Mesothelial cell of epicardium (in vitro differentiated cells): ENCODE results near the gene PANK1. TPM values are rescaled to one million over a fixed set of nuclear protein-coding genes. Genes with fewer than 3 reads are reported as not detected.

Experiments
- DNase-seq, 2 experiments: peaks; one replicate each; pipeline ENCODE4 v3.0.0; 2021; ENCODE audit warnings: low spot score in 2 of 2; ENCODE audit not compliant: unreplicated experiment in 2 of 2
- H3K27ac Mint-ChIP-seq: 2 replicates; pipeline ENCODE4 v1.8.0; 2021; ENCODE audit warnings: mixed read lengths
- H3K27me3 Mint-ChIP-seq: 2 replicates; pipeline ENCODE4 v1.8.0; 2021; ENCODE audit warnings: low read depth, mixed read lengths
- H3K36me3 Mint-ChIP-seq: 2 replicates; pipeline ENCODE4 v1.8.0; 2021; ENCODE audit warnings: mixed read lengths
- H3K4me1 Mint-ChIP-seq: 2 replicates; pipeline ENCODE4 v1.8.0; 2021; ENCODE audit warnings: mixed read lengths
- H3K4me3 Mint-ChIP-seq: 2 replicates; pipeline ENCODE4 v1.8.0; 2021; ENCODE audit warnings: mild to moderate bottlenecking, moderate library complexity, mixed read lengths
- H3K9me3 Mint-ChIP-seq: 2 replicates; pipeline ENCODE4 v1.8.0; 2021; ENCODE audit warnings: mixed read lengths
- CTCF ChIP-seq: fragments of 200-600 bp; sonication (generic); IDR thresholded peaks from one replicate; pipeline ENCODE4 v1.5.0; 2021; ENCODE audit warnings: antibody characterized with exemption; ENCODE audit not compliant: unreplicated experiment
- total RNA-seq: library from RNA; stranded (reverse); gene quantifications from 3 replicates; pipeline ENCODE4 v1.2.1, GENCODE V29; 2021

The PANK1 gene
- total RNA-seq, result 24.0 to 27.2 TPM (median 24.4 TPM) in 3 replicates

DNA sequence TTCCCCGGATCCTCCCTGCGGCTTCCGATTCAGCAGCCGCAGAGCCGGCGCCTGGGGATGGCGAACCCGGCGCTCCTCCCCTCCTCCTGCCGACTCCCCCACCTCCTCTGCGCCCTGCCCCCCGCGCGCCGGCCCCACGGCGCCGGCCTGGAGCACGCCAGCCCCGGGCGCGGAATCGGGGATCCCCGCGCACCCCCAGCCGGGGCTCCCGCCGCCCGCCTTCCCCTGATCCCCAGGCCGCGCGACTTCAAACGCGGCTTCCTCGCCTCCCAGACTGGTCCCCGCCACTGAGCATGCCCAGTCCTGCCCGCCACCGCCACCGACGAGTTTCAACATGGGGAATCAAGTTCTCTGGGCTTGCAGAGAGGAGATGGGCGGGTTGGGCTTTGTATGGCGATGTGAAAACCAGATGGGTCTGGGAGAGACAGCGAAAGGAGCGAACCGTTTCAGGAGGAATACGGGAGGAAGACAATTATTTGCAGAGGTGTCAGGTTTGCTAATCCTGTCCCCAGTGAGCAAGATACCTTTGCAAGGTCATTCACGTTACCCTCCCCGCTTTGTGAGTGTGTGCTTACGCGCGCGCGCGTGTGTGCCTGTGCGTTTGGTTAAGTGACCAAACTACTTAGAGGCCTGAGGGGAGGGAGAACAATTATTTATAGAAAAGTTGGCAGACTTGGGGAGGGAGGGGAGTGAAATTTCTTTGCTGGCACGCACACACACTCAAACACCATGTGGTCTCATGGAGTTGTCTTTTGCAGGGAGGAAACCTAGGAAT, at the start of gene PANK1:
TSS of gene PANK1 (minus strand) at position 276 of the 775 bp plus-strand sequence. CDS start 351 bp downstream, outside the sequence.
- DNase-seq, result peak; percentile 79 to 93
- Mint-ChIP-seq H3K9me3 (peaks cover 11% of the 10 kb centered on the region), H3K36me3 (no peaks in the 10 kb centered on the region), H3K27ac (peak within 1 kb of the TSS; percentile 93), H3K4me3 (no peak within 1 kb of the TSS), H3K4me1 (peaks cover 31% of the 10 kb centered on the region), H3K27me3 (no peaks in the 10 kb centered on the region)
- no peak for TF ChIP-seq CTCF

DNA sequence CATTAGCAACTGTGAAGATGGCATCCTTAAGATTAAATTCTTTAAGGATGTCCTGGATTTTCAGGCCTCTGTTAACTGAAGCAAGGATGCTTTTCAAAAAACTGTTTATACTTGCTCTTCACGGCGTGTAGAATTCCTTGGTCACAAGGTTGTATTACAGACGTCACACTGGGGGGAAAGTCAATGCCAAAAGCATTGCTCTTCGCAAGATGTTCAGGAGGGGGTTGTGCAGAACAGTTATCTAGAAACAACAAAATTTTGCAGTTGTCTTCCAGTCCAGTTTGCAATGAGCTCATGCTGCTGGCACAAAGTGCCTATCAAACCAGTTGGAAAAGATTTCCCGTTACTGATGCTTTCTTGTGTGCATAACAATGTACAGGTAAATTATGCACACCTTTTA, 48.1 kb upstream of the PANK1 start:
- Mint-ChIP-seq H3K4me3 (no peak overlapping the region), H3K27ac (no peak overlapping the region), H3K36me3 (no peaks in the 10 kb centered on the region), H3K9me3 (no peaks in the 10 kb centered on the region), H3K4me1 (peaks cover 26% of the 10 kb centered on the region), H3K27me3 (no peaks in the 10 kb centered on the region)
- DNase-seq, result no peak
- TF ChIP-seq CTCF, result no peak

DNA sequence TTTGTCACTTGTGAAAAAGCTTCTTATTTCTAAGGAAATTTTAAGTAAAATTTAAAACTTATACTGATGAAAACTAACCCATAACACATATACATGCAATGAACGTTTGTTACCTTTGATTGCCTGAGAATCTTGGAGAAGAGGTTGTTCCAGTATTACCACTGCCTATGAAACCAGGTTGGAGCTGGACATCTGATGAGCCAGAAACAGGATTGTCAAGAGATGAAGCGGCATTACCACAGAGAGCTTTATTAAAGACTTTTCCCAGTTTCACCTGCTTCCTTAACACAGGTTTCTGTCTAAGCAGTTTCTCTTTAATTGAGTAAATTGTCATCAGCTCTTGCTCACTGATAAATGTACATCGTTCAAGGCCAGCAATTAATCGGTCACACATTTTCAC, 47.4 kb upstream of the PANK1 start:
- Mint-ChIP-seq H3K27ac (no peak overlapping the region), H3K4me1 (peaks cover 22% of the 10 kb centered on the region), H3K4me3 (no peak overlapping the region), H3K27me3 (no peaks in the 10 kb centered on the region), H3K36me3 (no peaks in the 10 kb centered on the region), H3K9me3 (no peaks in the 10 kb centered on the region)
- no peak for TF ChIP-seq CTCF
- no peak for DNase-seq

DNA sequence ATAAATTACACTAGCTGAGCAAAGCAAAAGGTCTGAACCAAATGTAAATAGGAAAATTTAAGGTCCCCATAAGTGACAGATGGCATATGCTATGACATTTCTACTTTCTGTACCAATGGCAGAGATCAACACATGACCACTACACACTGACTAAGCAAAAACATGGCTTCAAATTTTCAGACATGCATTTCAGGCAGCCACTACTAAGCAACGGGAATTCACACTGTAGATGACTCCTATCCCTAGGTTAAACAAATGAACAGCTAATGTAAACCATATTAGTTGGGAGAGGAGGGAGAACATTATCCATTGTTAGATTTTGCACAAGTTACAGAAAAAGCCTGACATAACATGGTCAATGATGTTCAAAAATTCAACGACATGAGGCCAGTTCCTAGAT, 45.0 kb upstream of the PANK1 start:
- no peak for TF ChIP-seq CTCF
- no peak for DNase-seq
- Mint-ChIP-seq H3K9me3 (no peaks in the 10 kb centered on the region), H3K27ac (no peak overlapping the region), H3K4me3 (no peak overlapping the region), H3K4me1 (peaks cover 9% of the 10 kb centered on the region), H3K36me3 (no peaks in the 10 kb centered on the region), H3K27me3 (no peaks in the 10 kb centered on the region)

DNA sequence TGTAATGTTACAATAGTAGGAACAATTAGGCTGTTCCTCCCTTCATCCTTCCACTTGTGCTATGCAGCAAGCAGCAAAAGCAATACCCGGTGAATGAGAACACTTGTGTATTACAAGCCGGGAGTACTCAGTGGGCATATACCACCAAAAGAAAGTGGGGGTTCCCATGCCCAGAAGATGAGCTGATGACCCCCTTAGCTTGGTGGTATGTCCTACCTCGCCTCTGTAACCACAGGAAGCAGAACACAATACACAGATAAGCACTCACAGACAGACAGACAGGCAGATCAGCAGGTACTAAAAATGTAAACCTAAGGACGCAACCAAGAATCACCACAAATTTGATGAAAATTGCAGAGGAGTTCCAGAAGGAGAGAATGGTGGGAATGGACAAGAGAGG, 40.9 kb upstream of the PANK1 start:
- no peak for DNase-seq
- H3K36me3 Mint-ChIP-seq, result no peaks in the 10 kb centered on the region

More for the DNA sequence above, 40.9 kb upstream of the PANK1 start:
- Mint-ChIP-seq H3K4me3 (no peak overlapping the region), H3K4me1 (peaks cover 4% of the 10 kb centered on the region), H3K27me3 (no peaks in the 10 kb centered on the region), H3K9me3 (no peaks in the 10 kb centered on the region), H3K27ac (no peak overlapping the region)
- TF ChIP-seq CTCF, result no peak
